ENCODE results near the gene FAM3A.

DNA sequence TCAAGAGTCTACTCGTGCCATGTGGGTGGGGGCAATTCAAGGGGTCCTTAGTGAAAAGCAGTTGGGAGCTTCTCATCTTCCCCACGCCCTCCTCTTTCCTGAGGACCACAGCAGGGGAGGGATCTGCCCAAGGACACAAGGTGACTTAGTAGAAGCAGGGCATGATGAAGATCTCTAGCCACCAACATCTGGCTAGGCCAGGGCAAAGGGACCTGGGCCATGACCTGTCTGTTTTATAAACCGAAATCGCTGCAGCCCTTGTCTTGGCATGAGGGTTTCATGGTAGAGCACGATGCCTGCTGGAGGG, 25.5 kb upstream of the FAM3A start:
- no peak for TF ChIP-seq EZH2 (IDR thresholded peaks at IDR 0.05; ENCODE audit: borderline replicate concordance, low read depth, low read length, severe bottlenecking)
- TF ChIP-seq, protein P1, sequence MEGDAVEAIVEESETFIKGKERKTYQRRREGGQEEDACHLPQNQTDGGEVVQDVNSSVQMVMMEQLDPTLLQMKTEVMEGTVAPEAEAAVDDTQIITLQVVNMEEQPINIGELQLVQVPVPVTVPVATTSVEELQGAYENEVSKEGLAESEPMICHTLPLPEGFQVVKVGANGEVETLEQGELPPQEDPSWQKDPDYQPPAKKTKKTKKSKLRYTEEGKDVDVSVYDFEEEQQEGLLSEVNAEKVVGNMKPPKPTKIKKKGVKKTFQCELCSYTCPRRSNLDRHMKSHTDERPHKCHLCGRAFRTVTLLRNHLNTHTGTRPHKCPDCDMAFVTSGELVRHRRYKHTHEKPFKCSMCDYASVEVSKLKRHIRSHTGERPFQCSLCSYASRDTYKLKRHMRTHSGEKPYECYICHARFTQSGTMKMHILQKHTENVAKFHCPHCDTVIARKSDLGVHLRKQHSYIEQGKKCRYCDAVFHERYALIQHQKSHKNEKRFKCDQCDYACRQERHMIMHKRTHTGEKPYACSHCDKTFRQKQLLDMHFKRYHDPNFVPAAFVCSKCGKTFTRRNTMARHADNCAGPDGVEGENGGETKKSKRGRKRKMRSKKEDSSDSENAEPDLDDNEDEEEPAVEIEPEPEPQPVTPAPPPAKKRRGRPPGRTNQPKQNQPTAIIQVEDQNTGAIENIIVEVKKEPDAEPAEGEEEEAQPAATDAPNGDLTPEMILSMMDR (IDR thresholded peaks at IDR 0.05; ENCODE audit: borderline replicate concordance, extremely low read depth, low read length, poor library complexity, severe bottlenecking), result no peak

Data from DND-41 (cell line).